HL-60 (cell line): ENCODE results near the gene S100A16.
"Not testable (repeated sequence)": the region's sequence is repeated elsewhere in the genome, so short reads cannot be mapped to it uniquely, and the experiment has no call there.

Experiments used
- GABPA ChIP-seq: IDR thresholded peaks from 2 replicates; pipeline ENCODE4 v1.6.1; 2012; ENCODE audit warnings: low read depth
- POLR2AphosphoS5 ChIP-seq: IDR thresholded peaks from 2 replicates; pipeline ENCODE4 v1.6.1; 2012; ENCODE audit warnings: low read depth
- SPI1 ChIP-seq: IDR thresholded peaks from 2 replicates; pipeline ENCODE4 v1.6.1; 2012; ENCODE audit warnings: low read depth, mild to moderate bottlenecking, borderline replicate concordance
- TF ChIP-seq, protein P1 (sequence below): IDR thresholded peaks from one replicate; pipeline ENCODE4 v1.5.1; 2011; ENCODE audit warnings: low read length, control low read depth, inconsistent platforms; ENCODE audit not compliant: insufficient read depth
- TF ChIP-seq, protein P2 (sequence below): IDR thresholded peaks from 2 replicates; pipeline ENCODE4 v1.6.1; 2012; ENCODE audit warnings: low read depth; ENCODE audit not compliant: insufficient replicate concordance

GRCh38 chr1:153583514-153583913, 29.4 kb downstream of the S100A16 start:
- not testable (repeated sequence) for TF ChIP-seq GABPA, POLR2AphosphoS5, SPI1
- TF ChIP-seq, protein P1, sequence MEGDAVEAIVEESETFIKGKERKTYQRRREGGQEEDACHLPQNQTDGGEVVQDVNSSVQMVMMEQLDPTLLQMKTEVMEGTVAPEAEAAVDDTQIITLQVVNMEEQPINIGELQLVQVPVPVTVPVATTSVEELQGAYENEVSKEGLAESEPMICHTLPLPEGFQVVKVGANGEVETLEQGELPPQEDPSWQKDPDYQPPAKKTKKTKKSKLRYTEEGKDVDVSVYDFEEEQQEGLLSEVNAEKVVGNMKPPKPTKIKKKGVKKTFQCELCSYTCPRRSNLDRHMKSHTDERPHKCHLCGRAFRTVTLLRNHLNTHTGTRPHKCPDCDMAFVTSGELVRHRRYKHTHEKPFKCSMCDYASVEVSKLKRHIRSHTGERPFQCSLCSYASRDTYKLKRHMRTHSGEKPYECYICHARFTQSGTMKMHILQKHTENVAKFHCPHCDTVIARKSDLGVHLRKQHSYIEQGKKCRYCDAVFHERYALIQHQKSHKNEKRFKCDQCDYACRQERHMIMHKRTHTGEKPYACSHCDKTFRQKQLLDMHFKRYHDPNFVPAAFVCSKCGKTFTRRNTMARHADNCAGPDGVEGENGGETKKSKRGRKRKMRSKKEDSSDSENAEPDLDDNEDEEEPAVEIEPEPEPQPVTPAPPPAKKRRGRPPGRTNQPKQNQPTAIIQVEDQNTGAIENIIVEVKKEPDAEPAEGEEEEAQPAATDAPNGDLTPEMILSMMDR = not testable (repeated sequence)
- TF ChIP-seq, protein P2, sequence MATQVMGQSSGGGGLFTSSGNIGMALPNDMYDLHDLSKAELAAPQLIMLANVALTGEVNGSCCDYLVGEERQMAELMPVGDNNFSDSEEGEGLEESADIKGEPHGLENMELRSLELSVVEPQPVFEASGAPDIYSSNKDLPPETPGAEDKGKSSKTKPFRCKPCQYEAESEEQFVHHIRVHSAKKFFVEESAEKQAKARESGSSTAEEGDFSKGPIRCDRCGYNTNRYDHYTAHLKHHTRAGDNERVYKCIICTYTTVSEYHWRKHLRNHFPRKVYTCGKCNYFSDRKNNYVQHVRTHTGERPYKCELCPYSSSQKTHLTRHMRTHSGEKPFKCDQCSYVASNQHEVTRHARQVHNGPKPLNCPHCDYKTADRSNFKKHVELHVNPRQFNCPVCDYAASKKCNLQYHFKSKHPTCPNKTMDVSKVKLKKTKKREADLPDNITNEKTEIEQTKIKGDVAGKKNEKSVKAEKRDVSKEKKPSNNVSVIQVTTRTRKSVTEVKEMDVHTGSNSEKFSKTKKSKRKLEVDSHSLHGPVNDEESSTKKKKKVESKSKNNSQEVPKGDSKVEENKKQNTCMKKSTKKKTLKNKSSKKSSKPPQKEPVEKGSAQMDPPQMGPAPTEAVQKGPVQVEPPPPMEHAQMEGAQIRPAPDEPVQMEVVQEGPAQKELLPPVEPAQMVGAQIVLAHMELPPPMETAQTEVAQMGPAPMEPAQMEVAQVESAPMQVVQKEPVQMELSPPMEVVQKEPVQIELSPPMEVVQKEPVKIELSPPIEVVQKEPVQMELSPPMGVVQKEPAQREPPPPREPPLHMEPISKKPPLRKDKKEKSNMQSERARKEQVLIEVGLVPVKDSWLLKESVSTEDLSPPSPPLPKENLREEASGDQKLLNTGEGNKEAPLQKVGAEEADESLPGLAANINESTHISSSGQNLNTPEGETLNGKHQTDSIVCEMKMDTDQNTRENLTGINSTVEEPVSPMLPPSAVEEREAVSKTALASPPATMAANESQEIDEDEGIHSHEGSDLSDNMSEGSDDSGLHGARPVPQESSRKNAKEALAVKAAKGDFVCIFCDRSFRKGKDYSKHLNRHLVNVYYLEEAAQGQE = not testable (repeated sequence)
